ENCODE results near the gene TMEM51.
A peak's percentile ranks its signal among the peaks of the same experiment; 100 is the strongest.
"Not testable (repeated sequence)": the region's sequence is repeated elsewhere in the genome, so short reads cannot be mapped to it uniquely, and the experiment has no call there.

TMEM51 gene

GRCh38 chr1:15128520-15129313, 24.8 kb upstream of the TMEM51 start:
- no peak for DNase-seq

DNA sequence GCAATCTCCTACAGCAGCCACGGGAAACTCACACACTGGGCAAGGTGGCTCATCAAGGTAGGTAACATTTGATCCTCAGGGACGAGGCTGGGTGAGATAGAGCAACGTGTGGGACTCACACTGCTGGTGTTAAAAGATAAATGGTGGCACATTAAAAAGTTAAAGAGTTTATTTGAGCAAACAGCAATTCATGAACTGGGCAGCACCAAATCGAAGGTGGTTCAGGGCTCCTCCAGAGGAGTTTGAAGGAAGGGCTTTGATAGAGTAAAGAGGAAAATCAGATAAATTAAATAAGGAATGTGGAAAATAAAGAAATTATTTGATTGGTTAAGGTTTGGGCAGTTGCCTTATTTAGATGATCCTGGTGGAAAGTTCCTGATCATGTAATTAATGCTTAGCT, 23.6 kb upstream of the TMEM51 start:
- no peak for DNase-seq

DNA sequence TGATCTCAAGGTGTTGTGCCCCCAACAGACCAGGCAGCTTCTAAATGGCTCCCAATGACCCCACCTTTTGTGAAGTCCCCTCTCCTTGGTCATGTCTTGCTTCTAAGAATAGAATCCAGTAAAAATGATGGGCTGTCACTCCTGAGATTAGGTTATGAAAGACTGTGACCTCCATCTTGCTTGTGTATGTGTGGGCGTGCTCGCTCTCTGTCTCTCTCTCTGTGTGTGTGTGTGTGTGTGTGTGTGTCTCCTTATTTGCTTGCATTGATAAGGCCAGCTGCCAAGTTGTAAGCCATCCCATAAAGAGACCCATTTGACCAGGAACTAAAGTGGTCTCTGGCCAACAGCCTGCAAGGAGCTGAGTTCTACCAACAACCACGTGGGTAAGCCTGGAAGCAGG, 22.9 kb upstream of the TMEM51 start:
- DNase-seq = no peak

GRCh38 chr1:15132965-15133364, 20.6 kb upstream of the TMEM51 start:
- DNase-seq = no peak

DNA sequence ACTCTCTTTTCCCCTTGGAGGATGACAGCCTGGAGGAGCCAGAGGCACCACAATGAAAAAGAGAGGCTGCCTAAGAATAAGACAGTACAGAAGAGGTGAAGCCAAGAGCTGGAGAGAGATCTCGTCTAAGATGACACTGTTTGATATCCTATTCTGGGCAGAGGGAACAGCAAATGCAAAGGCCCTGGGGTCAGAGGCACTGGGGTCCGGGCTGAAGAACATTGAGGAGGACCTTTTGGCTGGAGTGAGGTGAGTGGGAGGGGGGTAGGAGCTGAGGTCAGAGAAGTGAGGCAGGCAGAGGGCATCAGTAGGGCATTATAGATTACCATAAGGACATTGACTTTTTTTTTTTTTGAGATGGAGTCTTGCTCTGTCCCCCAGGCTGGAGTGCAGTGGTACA, 19.3 kb upstream of the TMEM51 start:
- DNase-seq = no peak

GRCh38 chr1:15135604-15136003, 17.9 kb upstream of the TMEM51 start:
- DNase-seq = not testable (repeated sequence)

- DNase-seq = no peak
Observed at GRCh38 chr1:15137809-15138208, 15.7 kb upstream of the TMEM51 start.

DNA sequence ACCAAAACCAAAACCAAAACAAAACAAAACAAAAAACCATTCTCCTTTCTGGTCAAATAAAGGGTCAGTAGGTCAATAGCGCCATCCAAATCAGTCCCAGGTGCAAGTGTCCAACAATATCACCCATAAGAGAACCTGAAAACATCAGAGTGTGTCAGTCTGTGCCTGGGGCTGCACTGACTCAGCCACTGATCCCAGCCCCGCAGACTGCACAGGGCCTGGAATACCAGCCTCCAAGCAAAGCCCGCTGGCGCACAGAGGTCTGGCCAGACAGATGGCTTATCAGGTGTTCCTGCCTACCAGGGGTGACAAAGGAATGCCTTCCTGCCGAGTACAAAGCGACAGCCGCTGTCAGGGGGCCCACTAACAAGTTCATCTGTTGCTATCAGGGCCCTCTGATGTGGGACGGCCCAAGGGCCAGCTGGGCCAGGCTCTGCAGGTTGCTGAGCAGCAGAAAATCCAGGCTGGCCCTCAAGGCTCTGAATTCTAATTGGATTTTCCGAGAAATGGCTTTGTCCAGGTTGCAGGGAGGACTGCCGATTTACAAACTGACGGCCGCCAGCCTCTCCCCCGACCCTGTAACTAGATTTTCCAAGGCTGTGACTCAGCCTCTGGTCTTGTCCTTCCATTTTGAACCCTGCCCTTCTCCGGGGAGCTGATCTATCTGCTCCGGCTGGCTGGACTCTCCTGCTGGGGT, 13.7 kb upstream of the TMEM51 start:
- DNase-seq = peak; percentile 76 to 95

GRCh38 chr1:15141935-15142539, 11.5 kb upstream of the TMEM51 start:
- DNase-seq = peak; percentile 79 to 96

DNA sequence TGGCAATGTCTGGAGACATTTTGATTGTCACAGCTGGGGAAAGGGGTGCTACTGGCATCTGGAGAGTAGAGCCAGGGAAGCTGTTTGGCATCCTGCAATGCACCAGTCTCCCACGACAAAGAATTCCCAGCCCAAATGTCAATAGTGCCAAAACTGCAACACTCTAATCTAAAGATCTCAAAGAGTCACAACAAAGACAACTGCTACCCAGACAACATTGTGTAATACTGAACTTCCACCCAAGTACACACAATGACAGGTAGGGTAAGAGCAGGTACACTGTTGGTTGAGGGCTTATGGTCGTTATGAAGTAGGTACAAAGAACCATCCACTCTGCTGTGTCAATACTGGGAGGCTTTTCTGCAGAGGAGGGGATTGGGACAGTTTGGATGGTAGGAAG, 8.2 kb upstream of the TMEM51 start:
- DNase-seq = no peak

DNA sequence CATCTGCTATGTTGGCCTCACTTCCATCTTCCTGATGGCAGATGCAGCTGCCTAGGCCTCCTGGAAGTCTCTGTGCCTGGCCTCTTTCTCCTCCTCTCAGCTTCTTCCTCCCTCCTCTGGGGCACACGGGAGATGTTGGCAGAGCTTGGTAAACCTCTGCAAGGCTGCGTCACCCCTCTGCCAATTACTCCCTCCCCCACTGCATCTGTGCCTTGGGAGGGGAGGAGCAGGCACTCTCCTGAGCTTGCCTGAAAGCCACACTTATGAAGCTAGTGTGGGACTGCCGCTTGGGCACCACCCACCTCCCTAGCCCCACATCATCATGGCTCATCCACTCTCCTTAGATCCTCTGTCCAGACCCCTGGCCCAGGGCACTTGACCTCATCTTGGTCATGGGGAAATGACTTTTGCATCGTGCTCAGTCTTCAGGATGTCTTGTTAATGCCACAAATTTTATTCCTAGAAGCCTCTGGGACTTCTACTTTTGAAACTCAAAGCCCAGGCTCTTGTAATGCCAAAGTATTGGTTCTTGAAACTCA, 7.3 kb upstream of the TMEM51 start:
- DNase-seq = no peak

GRCh38 chr1:15146971-15147376, 6.6 kb upstream of the TMEM51 start:
- no peak for DNase-seq

- no peak for DNase-seq
Observed at GRCh38 chr1:15148004-15148403, 5.5 kb upstream of the TMEM51 start.

DNA sequence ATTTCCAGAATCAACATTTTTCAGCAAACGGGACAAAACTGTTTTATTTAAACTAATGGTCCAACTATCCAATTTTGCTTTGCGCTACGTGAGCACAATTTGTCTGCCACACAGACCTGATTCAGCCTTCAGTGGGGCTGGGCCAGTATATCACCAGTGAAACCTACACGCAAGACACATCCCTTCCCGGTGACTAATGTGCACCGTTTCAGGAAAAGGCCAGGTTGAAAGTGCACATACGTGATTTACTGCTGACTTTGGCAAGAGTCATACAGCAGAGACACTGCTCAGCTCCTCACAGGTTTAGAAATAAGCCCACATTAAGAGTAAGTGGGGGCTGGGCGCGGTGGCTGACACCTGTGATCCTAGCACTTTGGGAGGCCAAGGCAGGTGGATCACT, 5.1 kb upstream of the TMEM51 start:
- no peak for DNase-seq

- DNase-seq = peak in 1 of 2 experiments; percentile 51
Observed at GRCh38 chr1:15148941-15149340, 4.6 kb upstream of the TMEM51 start.

- DNase-seq = no peak
Observed at GRCh38 chr1:15150376-15150775, 3.2 kb upstream of the TMEM51 start.

GRCh38 chr1:15151377-15151806, 2.2 kb upstream of the TMEM51 start:
- DNase-seq = no peak

DNA sequence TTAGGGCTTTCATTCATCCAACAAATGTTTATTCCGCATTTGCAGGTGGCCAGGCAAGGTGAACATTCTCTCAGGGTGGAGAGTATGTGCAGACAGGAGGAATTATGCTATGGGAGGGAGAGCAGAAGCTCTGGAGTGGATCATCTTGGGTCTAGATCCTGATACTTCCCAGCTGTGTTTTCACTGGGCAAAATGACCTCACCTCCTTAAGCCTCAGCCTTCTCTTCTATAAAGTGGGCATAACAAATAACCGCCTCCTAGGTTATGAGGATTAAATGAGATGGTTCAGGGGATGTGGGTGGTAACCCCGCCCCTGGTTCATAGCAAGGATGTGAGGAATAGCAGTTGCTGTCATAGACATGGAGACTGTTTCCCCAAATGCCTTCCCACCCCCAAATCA, 1.7 kb upstream of the TMEM51 start:
- no peak for DNase-seq

GRCh38 chr1:15152318-15153183, 996 bp upstream of the TMEM51 start:
- DNase-seq = peak in 1 of 2 experiments; percentile 57

- DNase-seq = no peak
Observed at GRCh38 chr1:15153842-15154479, 414 bp downstream of the TMEM51 start.

- DNase-seq = no peak
Observed at GRCh38 chr1:15154480-15155036, 1.0 kb downstream of the TMEM51 start.

GRCh38 chr1:15155191-15155590, 1.6 kb downstream of the TMEM51 start:
- no peak for DNase-seq

Measured in cerebellar nuclear complex (tissue), 1 donor.